GM21367 (cell line): ENCODE measurements around the gene CLN6.
"Not testable (repeated sequence)": the region's sequence is repeated elsewhere in the genome, so short reads cannot be mapped to it uniquely, and the experiment has no call there.

Source experiments
- ATAC-seq: cut with Tn5 transposase; IDR thresholded peaks from one replicate; pipeline ENCODE4 v1.9.1; 2021; ENCODE audit not compliant: unreplicated experiment

CLN6 gene

DNA sequence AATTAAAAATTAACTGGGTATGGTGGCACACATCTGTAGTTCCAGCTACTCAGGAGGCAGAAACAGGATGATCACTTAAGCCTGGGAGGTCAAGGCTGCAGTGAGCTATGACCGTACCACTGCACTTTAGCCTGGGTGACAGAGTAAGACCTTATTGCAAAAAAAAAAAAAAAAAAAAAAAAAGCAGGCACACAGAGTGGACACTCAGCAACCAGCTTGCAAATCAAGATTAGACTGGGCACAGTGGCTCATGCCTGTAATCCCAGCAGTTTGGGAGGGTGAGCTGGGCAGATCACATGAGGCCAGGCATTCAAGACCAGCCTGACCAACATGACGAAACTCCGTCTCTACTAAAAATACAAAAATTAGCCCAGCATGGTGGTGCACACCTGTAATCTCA lies 5.4 kb downstream of the CLN6 start:
- no peak for ATAC-seq

GRCh38 chr15:68223171-68223570 lies 6.4 kb downstream of the CLN6 start:
- ATAC-seq: no peak

DNA sequence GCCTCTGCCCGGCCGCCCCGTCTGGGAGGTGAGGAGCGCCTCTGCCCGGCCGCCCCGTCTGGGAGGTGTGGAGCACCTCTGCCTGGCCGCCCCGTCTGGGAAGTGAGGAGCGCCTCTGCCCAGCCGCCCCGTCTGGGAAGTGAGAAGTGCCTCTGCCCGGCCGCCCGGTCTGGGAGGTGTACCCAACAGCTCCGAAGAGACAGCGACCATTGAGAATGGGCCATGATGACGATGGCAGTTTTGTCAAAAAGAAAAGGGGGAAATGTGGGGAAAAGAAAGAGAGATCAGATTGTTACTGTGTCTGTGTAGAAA lies 7.1 kb downstream of the CLN6 start:
- ATAC-seq: not testable (repeated sequence)

- ATAC-seq: not testable (repeated sequence)
Observed at GRCh38 chr15:68221530-68222431, 7.7 kb downstream of the CLN6 start.

DNA sequence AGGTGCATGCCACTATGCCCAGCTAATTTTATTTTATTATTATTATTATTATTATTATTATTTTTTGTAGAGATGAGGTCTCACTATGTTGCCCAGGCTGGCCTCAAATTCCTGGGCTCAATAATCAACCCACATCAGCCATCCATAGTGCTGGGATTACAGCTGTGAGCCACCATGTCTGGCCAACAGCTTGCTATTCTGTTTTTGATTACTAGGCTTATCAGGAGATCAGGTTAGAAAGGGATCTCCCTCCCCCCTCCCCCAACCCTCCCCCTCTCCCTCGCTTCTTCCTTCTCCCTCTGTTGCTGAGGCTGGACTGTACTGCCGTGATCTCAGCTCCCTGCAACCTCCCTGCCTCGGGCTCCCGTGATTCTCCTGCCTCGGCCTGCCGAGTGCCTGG lies 8.6 kb downstream of the CLN6 start:
- no peak for ATAC-seq

GRCh38 chr15:68220489-68220888 lies 9.0 kb downstream of the CLN6 start:
- ATAC-seq: no peak

GRCh38 chr15:68218847-68219798 lies 10.4 kb downstream of the CLN6 start:
- no peak for ATAC-seq

DNA sequence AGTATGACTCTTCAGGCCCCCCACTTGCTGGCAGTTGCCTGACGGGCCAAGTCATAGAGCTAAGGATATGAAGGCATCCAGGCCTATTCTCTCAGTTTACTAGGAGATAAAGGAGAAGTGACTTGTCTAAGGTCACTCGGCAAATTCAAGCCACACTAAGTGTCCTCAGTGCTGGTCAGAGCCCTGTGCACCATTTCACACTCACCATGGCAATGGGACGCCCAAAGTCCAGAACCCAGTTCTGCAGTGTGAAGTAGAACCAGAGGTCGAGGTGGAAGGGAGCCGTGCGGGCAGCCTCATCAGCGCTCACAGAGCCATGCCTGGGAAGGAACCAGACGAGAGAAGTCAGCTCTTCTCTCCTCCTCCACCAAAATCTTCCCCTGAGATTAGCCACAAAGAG lies 11.2 kb downstream of the CLN6 start:
- ATAC-seq: no peak

GRCh38 chr15:68217341-68217740 lies 12.2 kb downstream of the CLN6 start:
- ATAC-seq: no peak

DNA sequence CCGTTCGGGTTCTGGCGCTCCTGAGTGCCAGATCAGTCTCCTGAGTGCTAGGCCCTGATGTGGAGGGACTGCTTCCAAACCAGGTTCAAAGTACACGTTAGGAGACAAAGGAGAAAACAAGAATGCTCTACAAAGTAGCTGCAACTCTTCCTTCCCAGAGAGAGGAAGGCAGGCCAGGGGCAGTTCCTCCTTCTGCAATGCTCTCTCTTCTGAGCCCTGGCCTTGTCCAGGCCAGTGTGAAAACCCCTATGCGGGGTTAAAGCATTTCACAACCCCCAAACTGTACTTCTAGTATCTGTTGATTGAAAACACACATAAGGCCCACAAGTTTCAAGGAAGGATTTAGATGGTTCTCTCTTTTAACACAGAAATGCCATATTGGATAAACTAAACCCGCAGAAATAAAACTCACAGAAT lies 14.7 kb downstream of the CLN6 start:
- no peak for ATAC-seq

GRCh38 chr15:68213991-68214837 lies 15.3 kb downstream of the CLN6 start:
- no peak for ATAC-seq

GRCh38 chr15:68213491-68213845 lies 16.1 kb downstream of the CLN6 start:
- not testable (repeated sequence) for ATAC-seq

DNA sequence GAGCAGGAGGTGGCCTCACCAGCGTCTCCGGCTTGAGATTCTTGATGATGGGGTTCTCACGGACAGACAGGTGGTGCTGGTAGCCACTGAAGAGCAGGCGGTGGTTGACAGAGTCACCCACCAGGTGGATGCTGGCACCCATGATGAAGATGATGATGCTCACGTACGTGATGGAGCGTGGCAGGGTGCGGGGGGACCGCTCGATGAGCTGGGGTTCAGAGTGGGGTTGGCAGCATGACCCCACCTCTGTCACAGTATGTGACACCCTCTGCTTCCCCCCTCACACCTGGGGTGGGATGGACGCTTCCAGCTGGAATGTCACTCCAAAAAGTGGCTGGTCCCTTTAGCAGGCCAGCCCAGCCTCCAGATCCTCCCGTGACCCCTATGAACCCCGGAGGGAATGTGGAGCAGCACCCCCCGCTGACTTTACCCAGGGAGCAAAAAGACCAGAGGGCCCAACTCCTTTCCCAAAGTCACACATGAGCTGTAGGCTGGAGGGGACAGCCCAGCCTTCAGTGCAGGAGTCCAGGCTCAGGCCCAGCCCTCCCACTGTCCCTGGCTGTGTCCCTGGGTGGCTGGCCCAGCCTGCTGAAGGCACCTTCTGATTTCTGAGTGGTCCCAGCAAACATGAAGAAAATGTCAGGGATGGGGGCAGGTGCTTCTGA lies 17.7 kb downstream of the CLN6 start:
- no peak for ATAC-seq

GRCh38 chr15:68210821-68211655 lies 18.5 kb downstream of the CLN6 start:
- no peak for ATAC-seq

- ATAC-seq: no peak
Observed at GRCh38 chr15:68210409-68210756, 19.1 kb downstream of the CLN6 start.

GRCh38 chr15:68209735-68210408 lies 19.7 kb downstream of the CLN6 start:
- ATAC-seq: peak; percentile 64

DNA sequence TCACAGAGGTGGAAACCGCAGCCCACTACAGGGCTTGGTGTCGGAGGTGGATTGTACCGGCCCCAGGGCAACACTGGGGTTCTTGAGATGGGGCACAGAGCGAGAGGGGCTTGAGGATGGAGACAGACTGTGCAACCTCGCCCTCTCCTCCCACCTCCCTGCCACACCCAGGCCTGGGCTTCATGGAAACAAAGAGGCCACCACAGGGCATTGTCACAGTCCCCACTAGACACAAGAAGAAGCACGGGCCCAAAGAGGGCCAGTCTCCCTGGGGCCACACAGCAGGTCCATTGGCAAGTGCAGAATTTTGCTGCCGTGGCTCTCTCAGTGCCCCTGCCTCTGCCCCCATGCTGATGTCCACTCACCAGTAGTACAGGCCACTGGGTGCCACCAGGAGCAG lies 20.3 kb downstream of the CLN6 start:
- ATAC-seq: no peak

DNA sequence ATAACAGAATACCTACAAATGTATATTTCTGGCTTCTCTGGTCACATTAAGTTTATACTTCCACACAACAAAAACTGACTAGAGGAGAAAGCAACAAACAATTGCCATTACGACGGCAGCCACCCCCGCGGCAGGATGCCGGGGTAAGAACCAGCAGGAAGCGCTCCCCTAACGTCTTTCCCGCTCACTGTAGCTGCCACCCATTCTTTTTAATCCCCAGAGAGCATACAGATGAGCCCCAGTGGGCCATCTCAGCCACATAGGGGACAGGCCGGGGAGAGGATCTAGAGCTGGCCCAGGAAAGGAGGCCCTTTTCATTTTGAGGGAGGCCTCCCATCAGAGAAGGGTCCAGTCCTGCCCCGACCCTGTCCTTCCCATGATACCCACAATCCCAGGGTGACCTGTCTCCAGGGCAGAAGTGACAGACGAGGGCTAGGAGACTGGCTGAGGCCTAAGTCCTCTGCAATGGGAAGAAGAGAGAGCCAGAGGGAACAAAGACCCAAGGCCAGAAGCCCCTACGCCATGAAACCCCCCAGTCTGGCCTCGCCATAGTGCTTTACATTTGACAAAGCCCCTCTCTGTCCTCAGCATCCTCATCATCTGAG lies 20.8 kb downstream of the CLN6 start:
- ATAC-seq: no peak

DNA sequence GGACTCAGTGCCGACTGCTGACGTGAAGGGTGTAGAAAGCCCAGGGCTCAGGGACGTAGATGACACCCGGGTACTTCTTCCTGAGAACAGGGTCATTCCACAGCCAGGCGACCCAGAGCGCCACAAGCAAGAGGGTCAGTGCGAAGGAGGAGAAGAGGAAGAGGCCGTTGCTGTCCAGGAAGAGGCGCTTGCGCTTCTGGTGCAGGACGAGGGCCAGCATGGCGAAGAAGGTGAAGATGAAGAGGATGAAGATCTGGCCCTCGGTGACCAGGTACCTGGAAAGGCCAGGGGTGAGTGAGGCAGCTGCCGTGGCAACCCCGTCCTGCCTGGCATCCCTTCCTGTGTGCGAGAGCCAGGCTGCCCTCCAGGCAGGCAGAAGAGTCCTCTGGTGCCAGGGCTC lies 21.4 kb downstream of the CLN6 start:
- ATAC-seq: no peak
